GM12892 (cell line): ENCODE measurements around the gene TTC21A.

Experiments
- POLR2A ChIP-seq: IDR thresholded peaks from 2 replicates; pipeline ENCODE4 v1.6.1; 2011; ENCODE audit warnings: low read depth, low read length, control low read depth
- TAF1 ChIP-seq: IDR thresholded peaks from 2 replicates; pipeline ENCODE4 v1.6.1; 2011; ENCODE audit warnings: low read depth, mild to moderate bottlenecking, control low read depth, low read length, borderline replicate concordance

DNA sequence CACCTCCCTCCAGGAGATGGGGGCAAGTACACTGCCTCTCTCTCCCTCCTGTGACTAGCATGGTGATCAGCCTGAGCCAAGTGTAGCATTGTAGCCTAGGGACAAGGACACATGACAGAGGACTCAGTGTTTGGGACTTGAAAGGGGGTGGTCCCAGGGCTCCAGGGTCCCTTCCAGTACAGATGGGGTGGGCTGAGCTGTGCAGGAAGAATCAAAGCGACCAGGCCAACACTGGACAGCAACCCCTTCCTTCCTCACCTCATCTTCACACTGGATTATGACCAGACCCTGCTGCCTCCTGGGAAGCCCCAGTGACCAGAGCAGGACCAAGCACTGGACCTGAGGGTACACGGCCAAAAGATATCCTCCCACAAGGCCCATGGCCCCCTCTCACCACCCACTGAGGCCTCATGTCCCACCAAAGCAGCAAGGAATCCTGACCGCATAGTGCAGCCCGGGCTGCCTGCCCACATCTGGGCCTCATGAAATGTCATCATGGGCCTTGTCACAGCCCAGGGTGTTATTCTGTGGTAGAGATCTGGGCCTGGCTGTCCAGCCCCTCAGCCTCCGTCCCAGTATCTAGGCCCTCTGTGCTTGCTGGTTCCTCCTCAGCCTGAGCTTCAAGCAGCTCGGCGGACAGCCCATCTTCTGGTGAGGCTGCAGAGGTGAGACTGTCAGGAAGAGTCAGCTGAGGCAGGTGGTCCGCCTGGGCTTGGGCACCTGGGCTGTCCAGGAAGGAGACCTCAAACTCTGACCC is 9.6 kb upstream of the TTC21A start:
- no peak for TF ChIP-seq TAF1
- TF ChIP-seq POLR2A, result no peak
